Stimulated activated CD8-positive, alpha-beta memory T cell treated with anti-CD3 and anti-CD28 coated beads, Interleukin-4, amount 100 ng/mL, for 4 hours (primary cell): ENCODE data around the gene ELF1.
"Not testable (repeated sequence)": the region's sequence is repeated elsewhere in the genome, so short reads cannot be mapped to it uniquely, and the experiment has no call there.

ENCODE experiments used
- DNase-seq, 2 donors: peaks; one replicate each; pipeline ENCODE4 v3.0.0-alpha.2; 2020; ENCODE audit warnings: low read depth in 2 of 2, low spot score in 1 of 2

The ELF1 gene

GRCh38 chr13:40983259-40983658 is 35.9 kb downstream of the ELF1 start:
- no peak for DNase-seq

GRCh38 chr13:40982772-40983171 is 36.3 kb downstream of the ELF1 start:
- peak; percentile 21 to 31 for DNase-seq

DNA sequence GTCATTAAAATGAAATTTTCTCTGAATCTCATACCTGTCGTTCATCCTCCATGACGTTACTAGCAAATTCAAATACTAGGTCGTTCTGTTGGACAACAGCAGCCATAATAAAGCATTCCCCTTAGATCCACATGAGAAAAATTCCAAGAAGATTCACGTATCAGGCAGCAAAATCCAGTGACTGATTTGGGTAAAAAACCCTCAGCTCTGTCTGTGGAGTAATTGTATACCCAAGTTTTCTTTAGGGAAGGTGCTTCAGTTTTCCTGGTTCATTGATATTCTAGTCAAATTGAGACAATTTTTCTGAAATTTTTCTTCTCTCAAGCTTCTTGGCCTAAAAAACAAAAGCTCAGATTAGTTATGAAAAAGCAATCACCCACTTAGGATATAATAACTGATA is 37.2 kb downstream of the ELF1 start:
- DNase-seq: no peak

GRCh38 chr13:40981361-40981760 is 37.8 kb downstream of the ELF1 start:
- no peak for DNase-seq

GRCh38 chr13:40980461-40980860 is 38.7 kb downstream of the ELF1 start:
- DNase-seq: no peak

DNA sequence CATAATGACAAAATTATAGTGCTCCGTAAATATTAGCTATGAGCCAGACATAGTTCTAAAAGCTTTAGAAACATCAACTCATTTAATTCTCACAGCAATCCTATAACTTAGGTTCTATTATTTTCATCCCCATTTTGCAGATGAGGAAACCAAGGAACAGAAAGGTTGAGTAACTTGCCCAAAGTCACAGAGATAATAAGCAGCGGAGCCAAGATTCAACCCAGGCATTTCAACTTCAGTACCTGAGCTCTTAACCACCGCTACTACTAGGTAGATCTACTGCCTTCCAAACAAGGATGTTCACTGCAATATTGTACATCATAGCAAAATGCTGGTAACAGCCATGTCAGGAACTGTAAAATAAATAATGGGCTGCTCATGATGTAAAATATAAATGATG is 39.9 kb downstream of the ELF1 start:
- DNase-seq: no peak

- DNase-seq: not testable (repeated sequence)
These were observed 41.0 kb downstream of the ELF1 start for GRCh38 chr13:40978109-40978508.

GRCh38 chr13:40975441-40975840 is 43.7 kb downstream of the ELF1 start:
- DNase-seq: no peak

- DNase-seq: no peak
These were observed 44.4 kb downstream of the ELF1 start for GRCh38 chr13:40974460-40975407.

GRCh38 chr13:40973409-40973808 is 45.7 kb downstream of the ELF1 start:
- DNase-seq: no peak

GRCh38 chr13:40971321-40971720 is 47.8 kb downstream of the ELF1 start:
- no peak for DNase-seq

GRCh38 chr13:40970803-40971202 is 48.3 kb downstream of the ELF1 start:
- DNase-seq: no peak

DNA sequence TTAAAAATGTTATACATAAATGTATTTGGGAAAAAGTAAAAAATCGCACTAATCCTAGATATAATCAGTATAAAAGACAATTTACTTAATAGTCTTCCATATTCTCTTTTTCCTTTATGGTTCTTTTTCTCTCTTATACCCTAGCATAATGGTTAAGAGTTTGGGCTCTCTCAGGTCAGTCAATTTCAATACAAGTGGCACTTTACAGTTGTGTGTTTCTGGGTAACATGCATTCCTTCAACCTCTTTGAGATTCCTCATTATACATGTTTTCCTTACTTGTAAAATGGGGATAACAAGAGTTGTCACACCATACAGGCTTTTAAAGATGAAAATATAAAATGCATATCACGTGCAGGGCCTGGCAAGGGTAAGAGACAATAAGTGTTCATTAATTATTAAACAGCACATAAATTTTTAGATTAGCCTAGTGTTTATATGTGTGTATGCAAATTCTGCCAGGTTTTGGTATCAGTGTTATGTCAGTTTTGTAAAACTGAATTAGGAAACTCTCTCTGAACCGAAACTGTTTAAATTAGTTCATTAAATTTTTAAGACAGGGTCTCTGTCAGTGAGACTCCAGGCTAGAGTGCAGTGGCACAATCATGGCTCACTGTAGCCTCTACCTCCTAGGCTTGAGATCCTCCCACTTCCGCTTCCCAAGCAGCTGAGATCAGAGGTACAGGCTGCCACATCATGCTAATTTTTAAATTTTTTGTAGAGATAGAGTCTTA is 49.8 kb downstream of the ELF1 start:
- DNase-seq: no peak

DNA sequence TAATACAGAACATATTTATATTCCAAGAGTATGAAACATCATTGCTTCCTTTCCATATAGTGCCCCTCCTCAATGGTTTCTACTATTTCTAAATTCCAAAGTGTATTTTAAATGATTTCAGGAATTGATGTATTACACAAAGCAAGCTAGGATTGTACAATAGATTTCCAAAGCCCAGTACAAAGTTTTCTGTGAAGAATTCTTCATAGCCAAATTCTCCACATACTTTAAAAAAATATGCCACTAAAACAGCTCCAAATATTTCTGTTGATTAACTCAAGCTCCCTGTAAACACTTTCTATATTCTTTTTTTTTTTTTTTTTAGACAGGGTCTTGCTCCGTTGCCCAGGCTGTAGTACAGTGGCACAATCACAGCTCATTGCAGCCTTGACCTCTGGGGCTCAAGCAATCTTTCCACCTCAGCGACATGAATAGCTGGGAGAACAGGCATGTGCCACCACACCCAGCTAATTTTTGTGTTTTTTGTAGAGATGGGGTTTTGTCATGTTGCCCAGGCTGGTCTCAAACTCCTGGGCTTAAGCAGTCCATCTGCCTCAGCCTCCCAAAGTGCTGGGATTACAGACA is 50.6 kb downstream of the ELF1 start:
- no peak for DNase-seq

GRCh38 chr13:40966298-40966697 is 52.8 kb downstream of the ELF1 start:
- no peak for DNase-seq

- DNase-seq: no peak
These were observed 55.2 kb downstream of the ELF1 start for GRCh38 chr13:40963927-40964326.

GRCh38 chr13:40961826-40962225 is 57.3 kb downstream of the ELF1 start:
- no peak for DNase-seq

DNA sequence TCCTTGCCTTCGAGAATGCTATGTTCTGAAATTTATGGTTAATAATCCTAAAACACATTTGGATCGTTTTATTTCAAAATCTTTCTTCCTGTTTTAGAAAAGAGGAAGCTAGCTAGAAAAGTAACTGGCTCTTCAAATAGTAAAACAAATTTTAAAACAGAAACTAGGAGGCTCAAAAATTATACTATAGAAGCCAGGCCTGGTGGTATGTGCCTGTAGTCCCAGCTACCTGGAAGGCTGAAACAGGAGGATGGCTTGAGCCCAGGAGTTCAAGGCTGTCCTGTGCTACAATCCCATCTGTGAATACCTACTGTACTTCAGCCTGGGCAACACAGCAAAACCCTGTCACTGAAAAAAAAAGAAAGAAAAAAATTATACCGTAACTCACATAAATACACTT is 57.9 kb downstream of the ELF1 start:
- no peak for DNase-seq

DNA sequence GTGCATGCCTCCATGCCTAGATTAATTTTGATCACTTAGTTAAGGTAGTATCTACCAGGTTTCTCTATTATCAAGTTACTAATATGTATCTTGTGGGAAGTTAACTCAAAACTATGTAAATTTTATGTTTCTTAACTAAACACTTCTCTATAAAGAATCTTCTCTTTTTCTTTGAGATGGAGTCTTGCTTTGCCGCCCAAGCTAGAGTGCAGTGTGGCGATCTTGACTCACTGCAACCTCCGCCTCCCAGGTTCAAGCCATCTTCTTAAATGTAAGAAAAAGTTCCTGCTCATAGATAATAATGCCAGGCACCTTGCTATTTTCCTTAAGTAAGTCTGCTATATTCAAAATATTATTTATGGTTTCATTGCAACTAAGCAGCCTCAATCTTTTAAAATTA is 58.4 kb downstream of the ELF1 start:
- no peak for DNase-seq

DNA sequence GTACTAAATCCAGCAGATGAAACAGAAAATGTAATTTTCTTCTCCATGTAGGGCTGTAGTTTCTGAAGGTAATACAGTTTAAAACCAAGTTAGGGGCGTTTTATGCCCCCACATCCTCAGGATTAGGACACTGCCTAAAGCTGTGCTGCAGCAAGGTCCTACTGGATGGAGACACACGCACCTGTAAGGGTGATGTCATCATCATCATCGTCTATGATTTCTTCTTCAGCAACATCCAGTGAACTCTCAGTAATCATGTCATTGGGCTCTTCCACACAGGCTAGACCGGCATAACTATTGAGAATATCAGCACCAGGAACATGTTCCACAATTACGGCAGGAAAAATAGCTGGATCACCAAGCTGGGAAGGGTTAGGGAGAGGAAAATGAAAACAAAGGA is 60.5 kb downstream of the ELF1 start:
- DNase-seq: no peak

GRCh38 chr13:40946485-40946884 is 72.6 kb downstream of the ELF1 start:
- DNase-seq: no peak

DNA sequence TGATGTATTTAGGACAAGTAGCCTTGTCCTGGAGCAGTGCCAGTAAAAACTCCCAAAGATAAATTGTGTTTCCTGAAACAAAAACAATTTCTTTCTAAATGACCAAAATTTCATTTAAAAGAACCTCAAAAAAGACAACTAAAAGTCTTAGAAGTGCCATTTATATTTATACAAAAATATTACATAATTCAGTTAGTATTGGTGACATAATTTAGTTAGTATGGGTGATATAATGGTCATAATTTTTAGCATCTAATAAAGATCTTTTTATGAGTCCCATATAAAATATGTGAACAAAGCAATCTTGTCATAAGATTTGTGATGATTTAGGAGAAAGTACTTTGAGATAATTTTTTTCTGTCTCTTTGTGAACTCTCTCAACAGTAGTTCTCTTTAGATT is 76.0 kb downstream of the ELF1 start:
- DNase-seq: no peak
